GM23338 (cell line): ENCODE data around the gene CAMTA1. TPM values are rescaled to one million over a fixed set of nuclear protein-coding genes. Genes with fewer than 3 reads are reported as not detected.

Source experiments
- ATAC-seq: fragments of 200-7000 bp; cut with Tn5 transposase; 3 replicates; pipeline ENCODE4 v1.9.1; 2020
- DNase-seq: peaks from one replicate; pipeline ENCODE4 v3.0.0-alpha.2; 2015; ENCODE audit warnings: low spot score
- H2AFZ ChIP-seq: fragments of 200-600 bp; sonication (generic); 2 replicates; pipeline ENCODE4 v1.8.0; 2016; ENCODE audit warnings: antibody characterized with exemption, mild to moderate bottlenecking, moderate library complexity
- H3F3A ChIP-seq: fragments of 200-600 bp; sonication (generic); replicated peaks from 2 replicates; pipeline ENCODE4 v1.8.0; 2017; ENCODE audit warnings: antibody characterized with exemption, mixed run types, low read depth
- H3K27ac ChIP-seq: fragments of 200-600 bp; sonication (generic); 2 replicates; pipeline ENCODE4 v1.6.1; 2016; ENCODE audit warnings: low read depth
- H3K27me3 ChIP-seq: fragments of 200-600 bp; sonication (generic); 2 replicates; pipeline ENCODE4 v1.8.0; 2016; ENCODE audit warnings: mild to moderate bottlenecking, mixed run types, moderate library complexity; ENCODE audit not compliant: insufficient read depth
- H3K36me3 ChIP-seq: fragments of 200-600 bp; sonication (generic); 2 replicates; pipeline ENCODE4 v1.8.0; 2016; ENCODE audit warnings: mild to moderate bottlenecking; ENCODE audit not compliant: insufficient read depth
- H3K4me1 ChIP-seq: fragments of 200-600 bp; sonication (generic); 2 replicates; pipeline ENCODE4 v1.8.0; 2016; ENCODE audit warnings: mild to moderate bottlenecking, moderate library complexity; ENCODE audit not compliant: insufficient read depth
- H3K4me2 ChIP-seq: fragments of 200-600 bp; sonication (generic); 2 replicates; pipeline ENCODE4 v1.7.1; 2017; ENCODE audit warnings: mixed run types
- H3K4me3 ChIP-seq: fragments of 200-600 bp; sonication (generic); 2 replicates; pipeline ENCODE4 v1.6.1; 2016; ENCODE audit warnings: mixed run types
- H3K79me2 ChIP-seq: fragments of 200-600 bp; sonication (generic); replicated peaks from 2 replicates; pipeline ENCODE4 v1.8.0; 2017; ENCODE audit warnings: mild to moderate bottlenecking; ENCODE audit not compliant: insufficient read depth
- H3K9me2 ChIP-seq: fragments of 200-600 bp; sonication (generic); 2 replicates; pipeline ENCODE4 v1.8.0; 2017; ENCODE audit not compliant: insufficient read depth
- H4K20me1 ChIP-seq: fragments of 200-600 bp; sonication (generic); replicated peaks from 2 replicates; pipeline ENCODE4 v1.8.0; 2017; ENCODE audit warnings: mild to moderate bottlenecking; ENCODE audit not compliant: insufficient read depth
- H3K27ac Mint-ChIP-seq: 2 replicates; pipeline ENCODE4 v1.8.0; 2020; ENCODE audit warnings: inconsistent platforms, mild to moderate bottlenecking, moderate library complexity, mixed read lengths
- H3K27me3 Mint-ChIP-seq: 3 replicates; pipeline ENCODE4 v1.8.0; 2022; ENCODE audit warnings: low read depth, mild to moderate bottlenecking, moderate library complexity, mixed read lengths, inconsistent platforms; ENCODE audit not compliant: insufficient read depth, poor library complexity
- H3K36me3 Mint-ChIP-seq: 3 replicates; pipeline ENCODE4 v1.8.0; 2021; ENCODE audit warnings: low read depth, mild to moderate bottlenecking, inconsistent platforms, moderate library complexity, mixed read lengths
- H3K4me1 Mint-ChIP-seq: 3 replicates; pipeline ENCODE4 v1.8.0; 2020; ENCODE audit warnings: mild to moderate bottlenecking, inconsistent platforms, mixed read lengths
- H3K4me3 Mint-ChIP-seq: 3 replicates; pipeline ENCODE4 v1.8.0; 2021; ENCODE audit warnings: moderate library complexity, mild to moderate bottlenecking, inconsistent platforms, mixed read lengths
- H3K9me3 Mint-ChIP-seq: 3 replicates; pipeline ENCODE4 v1.8.0; 2020; ENCODE audit warnings: moderate library complexity, mild to moderate bottlenecking, inconsistent platforms, mixed read lengths
- CREB1 ChIP-seq: fragments of 250-450 bp; sonication (Bioruptor Pico); IDR thresholded peaks from 2 replicates; pipeline ENCODE4 v1.5.0; 2020; ENCODE audit warnings: low read depth, mild to moderate bottlenecking, moderate library complexity
- EZH2 ChIP-seq: fragments of 200-600 bp; sonication (generic); IDR thresholded peaks from one replicate; pipeline ENCODE4 v1.8.0; 2017; ENCODE audit warnings: antibody characterized with exemption, mild to moderate bottlenecking, low read depth; ENCODE audit not compliant: unreplicated experiment
- EZH2phosphoT487 ChIP-seq: fragments of 200-600 bp; sonication (generic); IDR thresholded peaks from one replicate; pipeline ENCODE4 v1.8.1; 2018; ENCODE audit warnings: antibody characterized with exemption; ENCODE audit not compliant: unreplicated experiment
- JUNB ChIP-seq: IDR thresholded peaks from one replicate; pipeline ENCODE4 v1.6.1; 2016; ENCODE audit warnings: antibody characterized with exemption; ENCODE audit not compliant: unreplicated experiment
- NANOG ChIP-seq: IDR thresholded peaks from 2 replicates; pipeline ENCODE4 v1.6.1; 2016; ENCODE audit warnings: antibody characterized with exemption, borderline replicate concordance
- POLR2AphosphoS5 ChIP-seq: IDR thresholded peaks from 2 replicates; pipeline ENCODE4 v1.6.1; 2016; ENCODE audit warnings: antibody characterized with exemption, low read depth
- REST ChIP-seq: IDR thresholded peaks from one replicate; pipeline ENCODE4 v1.6.1; 2018; ENCODE audit warnings: antibody characterized with exemption; ENCODE audit not compliant: unreplicated experiment
- STAT1 ChIP-seq: IDR thresholded peaks from one replicate; pipeline ENCODE4 v1.6.1; 2016; ENCODE audit warnings: antibody characterized with exemption; ENCODE audit not compliant: unreplicated experiment
- ZNF114 ChIP-seq: fragments of 250-450 bp; sonication (Bioruptor Pico); IDR thresholded peaks from 2 replicates; pipeline ENCODE4 v1.5.0; 2020; ENCODE audit warnings: mild to moderate bottlenecking, moderate library complexity
- ZNF331 ChIP-seq: fragments of 250-450 bp; sonication (Bioruptor Pico); IDR thresholded peaks from 2 replicates; pipeline ENCODE4 v1.5.0; 2020; ENCODE audit warnings: low read depth, mild to moderate bottlenecking, moderate library complexity
- polyA plus RNA-seq: library from polyadenylated mRNA; unstranded; fragments of >200 nt; fragmentation: Nextera tagmentation; extraction: Ambion mirVana; gene quantifications from 2 replicates; pipeline ENCODE4 v1.2.1, GENCODE V29; 2016
- total RNA-seq: library from RNA; depleted of rRNA; stranded (reverse); fragments of >200 nt; shearing (Covaris generic); gene quantifications from 2 replicates; pipeline ENCODE4 v1.2.3, GENCODE V29; 2014
- TF ChIP-seq, protein P1 (sequence below), 2 experiments: fragments of 200-600 bp in 1 of 2; sonication (generic) in 1 of 2; conservative IDR thresholded peaks; 2 replicates each; pipeline versions ENCODE4 v1.5.1 to v1.6.1; 2016 to 2017; ENCODE audit warnings: antibody characterized with exemption in 2 of 2, low read depth in 2 of 2, mild to moderate bottlenecking in 2 of 2, moderate library complexity in 1 of 2
- TF ChIP-seq, protein P2 (sequence below): fragments of 250-450 bp; sonication (Bioruptor Pico); IDR thresholded peaks from 2 replicates; pipeline ENCODE4 v1.5.0; 2020; ENCODE audit warnings: mild to moderate bottlenecking, moderate library complexity
- TF ChIP-seq, protein P3 (sequence below): IDR thresholded peaks from 2 replicates; pipeline ENCODE4 v1.6.1; 2016; ENCODE audit warnings: antibody characterized with exemption

The CAMTA1 gene
- total and polyA plus RNA-seq, 2 experiments from 2014 or later, result 115 to 519 TPM

DNA sequence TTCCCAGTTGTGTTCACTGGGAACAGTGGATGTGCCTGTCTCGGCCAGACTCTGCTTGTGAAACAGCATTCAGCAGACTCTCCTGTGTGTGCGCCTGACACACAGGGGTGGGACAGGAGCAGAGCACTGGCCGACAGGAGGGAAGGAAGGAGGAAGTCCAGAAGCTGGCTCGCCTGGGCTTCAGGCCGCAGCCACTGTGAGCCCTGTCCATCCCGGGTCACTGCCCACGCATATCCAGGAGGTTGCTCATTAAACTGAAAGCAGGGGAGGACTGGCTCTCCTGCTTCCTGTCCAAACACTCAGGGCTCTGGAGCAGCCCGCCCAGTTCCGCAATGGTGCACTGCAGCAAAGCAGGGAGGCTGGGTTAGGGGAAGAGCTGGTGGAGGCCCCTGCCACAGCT is 767.1 kb downstream of the CAMTA1 start:
- Histone ChIP-seq H3K4me3 (no peak overlapping the region), H3F3A (no peaks in the 10 kb centered on the region), H3K27ac (no peak overlapping the region), H3K4me1 (peaks cover 5% of the 10 kb centered on the region; the same call in 1 of the 2 replicates), H3K9me2 (0 out of 2 replicates have a peak, but pooled peaks cover 3% of the 10 kb centered on the region), H3K4me2 (no peak overlapping the region), H3K79me2 (no peaks in the 10 kb centered on the region), H3K36me3 (no peaks in the 10 kb centered on the region), H2AFZ (no peak overlapping the region), H3K27me3 (no peaks in the 10 kb centered on the region), H4K20me1 (no peaks in the 10 kb centered on the region)
- peaks cover 3% of the 10 kb centered on the region; the same call in 1 of the 3 replicates for H3K36me3 Mint-ChIP-seq
- H3K4me1 Mint-ChIP-seq, result peaks cover 22% of the 10 kb centered on the region
- peaks cover 16% of the 10 kb centered on the region for H3K27me3 Mint-ChIP-seq
- no peak overlapping the region for H3K27ac Mint-ChIP-seq
- TF ChIP-seq REST (no peak), CREB1 (no peak), EZH2 (no peak), ZNF114 (CRISPR knock-in tag) (no peak), NANOG (no peak), POLR2AphosphoS5 (no peak), STAT1 (no peak), EZH2phosphoT487 (no peak), JUNB (no peak), ZNF331 (CRISPR knock-in tag) (no peak)
- TF ChIP-seq, protein P1, sequence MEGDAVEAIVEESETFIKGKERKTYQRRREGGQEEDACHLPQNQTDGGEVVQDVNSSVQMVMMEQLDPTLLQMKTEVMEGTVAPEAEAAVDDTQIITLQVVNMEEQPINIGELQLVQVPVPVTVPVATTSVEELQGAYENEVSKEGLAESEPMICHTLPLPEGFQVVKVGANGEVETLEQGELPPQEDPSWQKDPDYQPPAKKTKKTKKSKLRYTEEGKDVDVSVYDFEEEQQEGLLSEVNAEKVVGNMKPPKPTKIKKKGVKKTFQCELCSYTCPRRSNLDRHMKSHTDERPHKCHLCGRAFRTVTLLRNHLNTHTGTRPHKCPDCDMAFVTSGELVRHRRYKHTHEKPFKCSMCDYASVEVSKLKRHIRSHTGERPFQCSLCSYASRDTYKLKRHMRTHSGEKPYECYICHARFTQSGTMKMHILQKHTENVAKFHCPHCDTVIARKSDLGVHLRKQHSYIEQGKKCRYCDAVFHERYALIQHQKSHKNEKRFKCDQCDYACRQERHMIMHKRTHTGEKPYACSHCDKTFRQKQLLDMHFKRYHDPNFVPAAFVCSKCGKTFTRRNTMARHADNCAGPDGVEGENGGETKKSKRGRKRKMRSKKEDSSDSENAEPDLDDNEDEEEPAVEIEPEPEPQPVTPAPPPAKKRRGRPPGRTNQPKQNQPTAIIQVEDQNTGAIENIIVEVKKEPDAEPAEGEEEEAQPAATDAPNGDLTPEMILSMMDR (conservative IDR thresholded peaks at IDR 0.05; ENCODE audit: low read depth in 2 of 2), result no peak
- TF ChIP-seq, protein P2, sequence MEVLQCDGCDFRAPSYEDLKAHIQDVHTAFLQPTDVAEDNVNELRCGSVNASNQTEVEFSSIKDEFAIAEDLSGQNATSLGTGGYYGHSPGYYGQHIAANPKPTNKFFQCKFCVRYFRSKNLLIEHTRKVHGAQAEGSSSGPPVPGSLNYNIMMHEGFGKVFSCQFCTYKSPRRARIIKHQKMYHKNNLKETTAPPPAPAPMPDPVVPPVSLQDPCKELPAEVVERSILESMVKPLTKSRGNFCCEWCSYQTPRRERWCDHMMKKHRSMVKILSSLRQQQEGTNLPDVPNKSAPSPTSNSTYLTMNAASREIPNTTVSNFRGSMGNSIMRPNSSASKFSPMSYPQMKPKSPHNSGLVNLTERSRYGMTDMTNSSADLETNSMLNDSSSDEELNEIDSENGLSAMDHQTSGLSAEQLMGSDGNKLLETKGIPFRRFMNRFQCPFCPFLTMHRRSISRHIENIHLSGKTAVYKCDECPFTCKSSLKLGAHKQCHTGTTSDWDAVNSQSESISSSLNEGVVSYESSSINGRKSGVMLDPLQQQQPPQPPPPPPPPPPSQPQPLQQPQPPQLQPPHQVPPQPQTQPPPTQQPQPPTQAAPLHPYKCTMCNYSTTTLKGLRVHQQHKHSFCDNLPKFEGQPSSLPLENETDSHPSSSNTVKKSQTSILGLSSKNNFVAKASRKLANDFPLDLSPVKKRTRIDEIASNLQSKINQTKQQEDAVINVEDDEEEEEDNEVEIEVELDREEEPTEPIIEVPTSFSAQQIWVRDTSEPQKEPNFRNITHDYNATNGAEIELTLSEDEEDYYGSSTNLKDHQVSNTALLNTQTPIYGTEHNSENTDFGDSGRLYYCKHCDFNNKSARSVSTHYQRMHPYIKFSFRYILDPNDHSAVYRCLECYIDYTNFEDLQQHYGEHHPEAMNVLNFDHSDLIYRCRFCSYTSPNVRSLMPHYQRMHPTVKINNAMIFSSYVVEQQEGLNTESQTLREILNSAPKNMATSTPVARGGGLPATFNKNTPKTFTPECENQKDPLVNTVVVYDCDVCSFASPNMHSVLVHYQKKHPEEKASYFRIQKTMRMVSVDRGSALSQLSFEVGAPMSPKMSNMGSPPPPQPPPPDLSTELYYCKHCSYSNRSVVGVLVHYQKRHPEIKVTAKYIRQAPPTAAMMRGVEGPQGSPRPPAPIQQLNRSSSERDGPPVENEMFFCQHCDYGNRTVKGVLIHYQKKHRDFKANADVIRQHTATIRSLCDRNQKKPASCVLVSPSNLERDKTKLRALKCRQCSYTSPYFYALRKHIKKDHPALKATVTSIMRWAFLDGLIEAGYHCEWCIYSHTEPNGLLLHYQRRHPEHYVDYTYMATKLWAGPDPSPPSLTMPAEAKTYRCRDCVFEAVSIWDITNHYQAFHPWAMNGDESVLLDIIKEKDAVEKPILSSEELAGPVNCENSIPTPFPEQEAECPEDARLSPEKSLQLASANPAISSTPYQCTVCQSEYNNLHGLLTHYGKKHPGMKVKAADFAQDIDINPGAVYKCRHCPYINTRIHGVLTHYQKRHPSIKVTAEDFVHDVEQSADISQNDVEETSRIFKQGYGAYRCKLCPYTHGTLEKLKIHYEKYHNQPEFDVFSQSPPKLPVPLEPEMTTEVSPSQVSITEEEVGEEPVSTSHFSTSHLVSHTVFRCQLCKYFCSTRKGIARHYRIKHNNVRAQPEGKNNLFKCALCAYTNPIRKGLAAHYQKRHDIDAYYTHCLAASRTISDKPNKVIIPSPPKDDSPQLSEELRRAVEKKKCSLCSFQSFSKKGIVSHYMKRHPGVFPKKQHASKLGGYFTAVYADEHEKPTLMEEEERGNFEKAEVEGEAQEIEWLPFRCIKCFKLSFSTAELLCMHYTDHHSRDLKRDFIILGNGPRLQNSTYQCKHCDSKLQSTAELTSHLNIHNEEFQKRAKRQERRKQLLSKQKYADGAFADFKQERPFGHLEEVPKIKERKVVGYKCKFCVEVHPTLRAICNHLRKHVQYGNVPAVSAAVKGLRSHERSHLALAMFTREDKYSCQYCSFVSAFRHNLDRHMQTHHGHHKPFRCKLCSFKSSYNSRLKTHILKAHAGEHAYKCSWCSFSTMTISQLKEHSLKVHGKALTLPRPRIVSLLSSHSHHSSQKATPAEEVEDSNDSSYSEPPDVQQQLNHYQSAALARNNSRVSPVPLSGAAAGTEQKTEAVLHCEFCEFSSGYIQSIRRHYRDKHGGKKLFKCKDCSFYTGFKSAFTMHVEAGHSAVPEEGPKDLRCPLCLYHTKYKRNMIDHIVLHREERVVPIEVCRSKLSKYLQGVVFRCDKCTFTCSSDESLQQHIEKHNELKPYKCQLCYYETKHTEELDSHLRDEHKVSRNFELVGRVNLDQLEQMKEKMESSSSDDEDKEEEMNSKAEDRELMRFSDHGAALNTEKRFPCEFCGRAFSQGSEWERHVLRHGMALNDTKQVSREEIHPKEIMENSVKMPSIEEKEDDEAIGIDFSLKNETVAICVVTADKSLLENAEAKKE (CRISPR knock-in tag), result no peak
- TF ChIP-seq, protein P3, sequence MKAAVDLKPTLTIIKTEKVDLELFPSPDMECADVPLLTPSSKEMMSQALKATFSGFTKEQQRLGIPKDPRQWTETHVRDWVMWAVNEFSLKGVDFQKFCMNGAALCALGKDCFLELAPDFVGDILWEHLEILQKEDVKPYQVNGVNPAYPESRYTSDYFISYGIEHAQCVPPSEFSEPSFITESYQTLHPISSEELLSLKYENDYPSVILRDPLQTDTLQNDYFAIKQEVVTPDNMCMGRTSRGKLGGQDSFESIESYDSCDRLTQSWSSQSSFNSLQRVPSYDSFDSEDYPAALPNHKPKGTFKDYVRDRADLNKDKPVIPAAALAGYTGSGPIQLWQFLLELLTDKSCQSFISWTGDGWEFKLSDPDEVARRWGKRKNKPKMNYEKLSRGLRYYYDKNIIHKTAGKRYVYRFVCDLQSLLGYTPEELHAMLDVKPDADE, result no peak
- no peak for DNase-seq
- no peaks in the 10 kb centered on the region; the same call in 1 of the 3 replicates for H3K9me3 Mint-ChIP-seq
- ATAC-seq, result no peak
- no peak overlapping the region for H3K4me3 Mint-ChIP-seq
